Stomach smooth muscle (tissue), 2 donors: ENCODE data around the gene CALN1.

Experiments
- H3K27ac ChIP-seq: one replicate; pipeline ENCODE4 v1.7.0; 2013; ENCODE audit warnings: mild to moderate bottlenecking, low read length, inconsistent platforms
- H3K27me3 ChIP-seq, 2 donors: one replicate each; pipeline ENCODE4 v1.7.0; 2013; ENCODE audit warnings: low read length in 2 of 2; ENCODE audit not compliant: insufficient read depth in 2 of 2, control insufficient read depth in 1 of 2
- H3K36me3 ChIP-seq, 2 donors: one replicate each; pipeline ENCODE4 v1.7.0; 2013; ENCODE audit warnings: low read length in 2 of 2; ENCODE audit not compliant: control insufficient read depth in 2 of 2, insufficient read depth in 2 of 2
- H3K4me1 ChIP-seq: one replicate; pipeline ENCODE4 v1.7.0; 2013; ENCODE audit warnings: low read length; ENCODE audit not compliant: control insufficient read depth, insufficient read depth
- H3K4me3 ChIP-seq, 2 donors: one replicate each; pipeline ENCODE4 v1.7.0; 2013; ENCODE audit warnings: low read length in 2 of 2
- H3K9ac ChIP-seq, 2 donors: one replicate each; pipeline ENCODE4 v1.7.0; 2013; ENCODE audit warnings: low read length in 2 of 2, mild to moderate bottlenecking in 1 of 2
- H3K9me3 ChIP-seq, 2 donors: one replicate each; pipeline ENCODE4 v1.7.0; 2013; ENCODE audit warnings: low read length in 2 of 2; ENCODE audit not compliant: control insufficient read depth in 2 of 2
- donor health status: healthy.
- donor health status: Pancreatic carcinoma.

The CALN1 gene

DNA sequence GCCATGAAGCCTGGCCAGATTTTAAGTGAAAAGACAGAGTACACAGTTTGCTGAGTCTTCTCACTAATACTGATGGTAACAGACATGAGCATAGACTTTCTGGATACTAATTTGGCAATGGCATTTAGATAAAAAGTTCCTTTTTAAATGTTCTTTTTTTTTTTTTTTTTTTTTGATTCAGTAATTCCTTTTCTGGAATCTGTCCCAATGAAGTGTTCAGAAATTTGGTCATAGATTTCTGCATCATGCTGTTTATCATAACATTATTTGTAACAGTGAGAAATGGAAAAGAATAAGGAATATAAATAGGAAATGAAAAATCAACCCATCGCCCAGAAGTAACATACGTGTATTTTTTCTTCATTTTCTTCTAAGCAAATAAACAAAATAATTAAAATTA lies 354.9 kb downstream of the CALN1 start:
- Histone ChIP-seq H3K4me3 (no peak overlapping the region), H3K9me3 (no peaks in the 10 kb centered on the region), H3K27me3 (no peaks in the 10 kb centered on the region), H3K9ac (no peak overlapping the region), H3K4me1 (no peaks in the 10 kb centered on the region), H3K27ac (no peak overlapping the region), H3K36me3 (no peaks in the 10 kb centered on the region)

DNA sequence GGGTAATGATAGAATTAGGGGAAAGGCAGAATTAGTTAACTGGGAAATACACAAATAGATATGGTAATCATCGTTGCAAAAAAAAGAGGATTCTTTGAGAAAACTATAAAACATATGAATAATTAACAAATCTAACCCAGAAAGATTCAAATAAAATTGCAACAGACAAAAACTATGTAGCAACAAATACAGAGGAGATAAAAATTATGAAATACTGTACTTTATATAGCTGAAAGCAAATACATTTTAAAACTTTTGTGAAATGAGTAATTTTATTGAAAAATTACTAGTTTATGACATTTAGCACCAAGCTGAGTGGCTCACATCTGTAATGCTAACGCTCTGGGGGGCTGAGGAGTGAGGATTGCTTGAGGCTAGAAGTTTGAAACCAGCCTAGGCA lies 356.7 kb downstream of the CALN1 start:
- Histone ChIP-seq H3K9me3 (no peaks in the 10 kb centered on the region), H3K27ac (no peak overlapping the region), H3K9ac (no peak overlapping the region), H3K4me3 (no peak overlapping the region), H3K36me3 (no peaks in the 10 kb centered on the region), H3K4me1 (no peaks in the 10 kb centered on the region), H3K27me3 (no peaks in the 10 kb centered on the region)

DNA sequence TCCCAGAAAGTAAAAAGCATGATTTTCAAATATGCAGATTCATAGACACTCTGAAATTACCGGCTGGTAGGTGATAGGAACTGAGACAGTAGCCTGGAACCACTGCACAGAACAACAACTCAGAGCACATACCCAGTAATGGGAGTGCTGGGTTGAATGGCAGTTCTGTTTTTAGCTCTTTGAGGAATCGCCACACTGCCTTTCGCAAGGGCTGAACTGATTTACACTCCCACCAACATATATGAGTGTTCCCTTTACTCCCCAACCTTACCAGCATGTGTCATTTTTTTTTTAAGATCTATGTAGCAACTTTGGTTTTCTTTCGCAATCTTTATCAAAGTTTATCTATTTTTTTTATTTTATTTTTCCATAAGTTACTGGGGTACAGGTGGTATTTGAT lies 358.8 kb downstream of the CALN1 start:
- Histone ChIP-seq H3K9me3 (no peaks in the 10 kb centered on the region), H3K4me3 (no peak overlapping the region), H3K9ac (no peak overlapping the region), H3K36me3 (no peaks in the 10 kb centered on the region), H3K27ac (no peak overlapping the region), H3K27me3 (no peaks in the 10 kb centered on the region), H3K4me1 (no peaks in the 10 kb centered on the region)

DNA sequence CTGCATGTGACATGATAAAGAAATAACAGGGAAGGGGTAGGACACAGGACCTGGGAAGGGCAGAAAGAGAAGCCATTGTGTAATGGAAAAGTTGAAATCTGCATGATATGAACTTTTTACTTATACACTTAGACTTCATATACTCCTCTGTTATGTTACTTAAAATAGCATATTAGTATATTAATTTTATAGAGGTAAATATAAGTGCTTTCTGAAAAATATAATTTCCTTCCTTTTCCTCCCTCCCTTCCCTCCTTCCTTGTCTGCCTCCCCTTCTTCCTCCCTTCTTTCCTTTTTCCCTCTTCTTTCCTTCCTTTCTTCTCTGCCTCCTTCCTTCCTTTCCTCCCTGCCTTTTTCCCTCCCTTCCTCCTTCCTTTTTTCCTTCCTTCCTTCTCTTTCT lies 363.7 kb downstream of the CALN1 start:
- no peaks in the 10 kb centered on the region for H3K27me3 ChIP-seq
- H3K9me3 ChIP-seq = no peaks in the 10 kb centered on the region

DNA sequence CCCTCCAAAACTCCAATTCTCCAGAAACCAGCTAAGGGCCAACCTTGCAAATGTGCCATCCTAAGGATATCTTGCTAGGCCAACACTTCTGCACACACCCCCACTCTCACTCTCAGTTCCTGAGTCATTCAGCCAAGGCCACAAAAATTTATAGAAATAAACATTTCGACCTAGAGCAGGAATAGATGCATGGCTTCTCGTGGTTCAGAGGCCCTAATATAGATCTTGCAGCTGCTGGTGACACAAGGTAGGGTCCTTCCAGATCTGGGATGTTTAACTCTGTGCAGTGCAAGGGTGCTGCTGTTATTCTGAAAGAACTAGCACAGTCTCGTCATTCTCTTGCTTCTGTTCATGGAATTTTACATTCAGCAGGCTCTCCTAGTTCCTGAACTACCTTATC lies 369.3 kb downstream of the CALN1 start:
- H3K36me3 ChIP-seq = no peaks in the 10 kb centered on the region
- H3K9ac ChIP-seq = no peak overlapping the region
- no peaks in the 10 kb centered on the region for H3K4me1 ChIP-seq
- H3K27ac ChIP-seq = no peak overlapping the region
- no peak overlapping the region for H3K4me3 ChIP-seq
- peaks cover 0 to 5% of the 10 kb centered on the region in 2 donors for H3K9me3 ChIP-seq
- no peaks in the 10 kb centered on the region for H3K27me3 ChIP-seq

More for the DNA sequence above, 363.7 kb downstream of the CALN1 start:
- H3K27ac ChIP-seq = no peak overlapping the region
- no peak overlapping the region for H3K4me3 ChIP-seq
- H3K4me1 ChIP-seq = no peaks in the 10 kb centered on the region
- no peak overlapping the region for H3K9ac ChIP-seq
- no peaks in the 10 kb centered on the region for H3K36me3 ChIP-seq

DNA sequence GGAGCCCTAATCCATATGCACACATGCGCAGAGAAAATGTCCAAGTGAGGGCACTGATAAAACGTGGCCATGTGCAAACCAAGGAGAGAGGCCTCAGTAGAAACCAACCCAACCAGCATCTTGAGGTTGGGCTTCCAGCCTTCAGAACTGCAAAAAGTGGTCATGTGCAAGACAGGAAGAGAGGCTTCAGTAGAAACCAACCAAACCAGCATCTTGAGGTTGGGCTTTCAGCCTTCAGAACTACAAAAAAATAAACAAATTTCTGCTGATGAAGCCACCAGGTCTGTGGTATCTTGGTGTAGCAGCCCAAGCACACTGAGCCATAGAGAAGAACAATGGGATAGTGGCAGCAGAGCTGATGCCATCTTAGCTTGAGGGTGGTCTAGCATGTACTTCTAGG lies 371.5 kb downstream of the CALN1 start:
- Histone ChIP-seq H3K9me3 (peaks cover 0 to 8% of the 10 kb centered on the region in 2 donors), H3K4me3 (no peak overlapping the region), H3K27me3 (no peaks in the 10 kb centered on the region), H3K9ac (no peak overlapping the region), H3K4me1 (no peaks in the 10 kb centered on the region), H3K27ac (no peak overlapping the region), H3K36me3 (no peaks in the 10 kb centered on the region)

DNA sequence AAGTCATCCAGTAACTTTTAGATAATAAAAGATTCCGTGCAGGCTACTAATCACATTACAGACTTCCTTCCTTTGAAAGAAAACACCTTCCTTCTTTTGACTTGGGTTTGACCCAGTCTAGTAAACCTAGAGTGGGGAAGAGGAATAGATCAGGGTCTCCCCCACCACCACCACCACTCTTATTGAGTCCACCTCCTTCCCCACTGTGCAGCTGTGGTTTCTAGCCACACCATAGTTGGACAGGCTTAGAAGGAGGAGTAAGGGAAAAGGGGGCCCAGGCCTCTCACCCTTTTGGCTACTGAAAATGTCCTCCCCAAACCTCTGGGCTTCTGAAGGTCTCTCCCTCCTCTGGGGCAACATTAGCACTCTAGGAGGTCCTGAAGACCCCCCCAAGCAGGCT lies 372.7 kb downstream of the CALN1 start:
- Histone ChIP-seq H3K9ac (no peak overlapping the region), H3K27ac (no peak overlapping the region)

DNA sequence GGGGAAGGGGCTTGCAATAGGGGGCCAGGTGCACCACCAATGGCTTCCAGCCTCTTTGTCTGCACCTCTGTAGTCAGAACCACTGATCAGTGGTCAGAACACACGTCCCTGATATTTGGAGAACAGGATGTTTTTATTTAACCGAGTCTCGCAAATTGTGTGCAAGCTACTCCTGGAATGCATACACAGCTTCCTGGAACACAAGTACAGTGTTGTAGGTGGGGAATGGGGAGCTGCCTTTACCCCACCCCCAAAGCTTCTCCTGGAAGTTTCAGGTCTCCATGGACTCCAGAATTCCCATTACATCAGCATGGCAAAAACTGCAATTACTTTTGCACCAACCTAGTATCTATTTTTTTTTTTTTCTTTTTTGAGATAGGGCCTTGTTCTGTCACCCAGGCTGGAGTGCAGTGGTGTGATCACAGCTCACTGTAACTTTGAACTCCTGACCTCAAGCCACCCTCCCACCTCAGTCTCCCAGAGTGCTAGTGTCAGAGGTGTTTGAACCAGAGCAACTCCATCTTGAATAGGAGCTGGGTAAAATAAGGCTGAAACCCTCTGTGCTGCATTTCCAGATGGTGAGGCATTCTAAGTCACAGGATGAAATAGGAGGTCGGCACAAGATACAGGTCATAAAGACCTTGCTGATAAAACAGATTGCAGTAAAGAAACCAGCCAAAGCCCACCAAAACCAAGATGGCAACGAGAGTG lies 374.0 kb downstream of the CALN1 start:
- Histone ChIP-seq H3K27ac (no peak overlapping the region), H3K4me3 (no peak overlapping the region), H3K9ac (no peak overlapping the region), H3K4me1 (no peaks in the 10 kb centered on the region), H3K9me3 (peaks cover 0 to 8% of the 10 kb centered on the region in 2 donors), H3K27me3 (no peaks in the 10 kb centered on the region), H3K36me3 (no peaks in the 10 kb centered on the region)

More for the DNA sequence above, 372.7 kb downstream of the CALN1 start:
- Histone ChIP-seq H3K4me1 (no peaks in the 10 kb centered on the region), H3K36me3 (no peaks in the 10 kb centered on the region), H3K9me3 (peaks cover 0 to 8% of the 10 kb centered on the region in 2 donors), H3K27me3 (no peaks in the 10 kb centered on the region), H3K4me3 (no peak overlapping the region)

DNA sequence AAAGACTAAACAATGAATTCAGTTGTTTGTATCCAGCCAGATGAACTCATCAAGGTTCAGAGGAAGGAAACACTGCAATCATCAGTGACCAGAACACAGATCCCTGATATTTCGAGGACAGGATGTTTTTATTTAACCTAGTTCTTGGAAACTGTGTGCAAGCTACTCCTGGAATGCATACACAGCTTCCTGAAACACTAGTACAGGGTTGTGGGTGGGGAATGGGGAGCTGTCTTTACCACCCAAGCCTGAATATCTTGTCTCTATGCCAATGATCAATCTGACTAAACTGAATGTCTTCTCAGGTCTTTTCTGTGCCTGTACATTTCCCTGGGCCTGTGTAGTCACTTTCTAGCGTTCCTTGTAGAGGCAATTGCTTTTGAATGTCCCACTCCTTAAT lies 374.6 kb downstream of the CALN1 start:
- Histone ChIP-seq H3K27ac (no peak overlapping the region), H3K27me3 (no peaks in the 10 kb centered on the region), H3K4me1 (no peaks in the 10 kb centered on the region), H3K4me3 (no peak overlapping the region), H3K9me3 (peaks cover 0 to 8% of the 10 kb centered on the region in 2 donors), H3K9ac (no peak overlapping the region), H3K36me3 (no peaks in the 10 kb centered on the region)

DNA sequence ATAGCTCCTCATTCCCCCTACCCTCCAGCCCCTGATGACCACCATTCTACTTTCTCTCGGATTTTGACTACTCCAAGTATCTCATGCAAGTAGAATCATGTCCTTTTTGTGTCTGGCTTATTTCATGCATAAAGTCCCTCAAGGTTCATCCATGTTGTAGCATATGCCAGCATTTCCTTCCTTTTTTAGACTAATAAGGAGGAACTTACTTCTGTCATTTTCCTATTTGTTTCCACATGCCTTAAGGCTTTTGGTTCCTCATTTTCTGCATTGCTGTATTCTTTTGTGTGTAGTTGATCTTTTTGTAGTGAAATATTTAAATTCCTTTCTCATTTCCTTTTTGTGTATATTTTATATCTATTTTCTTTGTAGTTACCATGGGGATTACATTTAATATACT lies 376.9 kb downstream of the CALN1 start:
- no peaks in the 10 kb centered on the region for H3K4me1 ChIP-seq
- no peak overlapping the region for H3K27ac ChIP-seq
- H3K27me3 ChIP-seq = no peaks in the 10 kb centered on the region
- H3K9me3 ChIP-seq = peaks cover 0 to 4% of the 10 kb centered on the region in 2 donors
- H3K36me3 ChIP-seq = no peaks in the 10 kb centered on the region
- no peak overlapping the region for H3K4me3 ChIP-seq
- H3K9ac ChIP-seq = no peak overlapping the region

DNA sequence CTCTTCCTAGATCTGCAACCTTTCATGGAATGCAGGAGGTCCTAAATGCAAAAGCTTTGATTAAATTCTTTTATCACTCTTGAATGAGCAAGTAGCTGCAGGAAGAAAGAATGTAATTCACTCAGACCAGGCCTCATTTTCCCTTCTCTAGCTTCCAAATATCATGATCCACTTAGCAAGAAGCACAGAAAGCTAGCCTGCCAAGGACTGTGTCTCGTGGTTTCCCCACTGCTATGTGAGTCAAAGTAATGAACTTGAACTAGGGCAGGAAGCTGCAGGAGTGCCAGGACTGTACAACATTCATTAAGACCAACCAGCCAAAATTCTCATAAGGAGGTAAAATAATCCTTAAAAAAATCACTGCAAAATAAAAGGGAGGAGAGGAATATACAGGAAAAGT lies 379.2 kb downstream of the CALN1 start:
- H3K4me3 ChIP-seq = no peak overlapping the region
- H3K4me1 ChIP-seq = no peaks in the 10 kb centered on the region
- peaks cover 0 to 3% of the 10 kb centered on the region in 2 donors for H3K9me3 ChIP-seq
- no peaks in the 10 kb centered on the region for H3K36me3 ChIP-seq
- no peak overlapping the region for H3K27ac ChIP-seq
- H3K27me3 ChIP-seq = no peaks in the 10 kb centered on the region
- H3K9ac ChIP-seq = no peak overlapping the region
